Breast epithelium (tissue), 3 donors: ENCODE measurements around the gene CDH4.

Source experiments
- POLR2A ChIP-seq: fragments of 450-650 bp; IDR thresholded peaks from one replicate; pipeline ENCODE4 v1.6.1; 2016; ENCODE audit warnings: antibody characterized with exemption, mild to moderate bottlenecking, moderate library complexity
- POLR2AphosphoS5 ChIP-seq, 3 donors: sonication (generic); formaldehyde crosslinking; IDR thresholded peaks; one replicate each; pipeline ENCODE4 v1.6.1; 2017; ENCODE audit warnings: antibody characterized with exemption in 3 of 3
- TF ChIP-seq, protein P1 (sequence below), 3 donors: fragments of 450-650 bp; IDR thresholded peaks; one replicate each; pipeline ENCODE4 v1.5.1; 2016 to 2017; ENCODE audit warnings: antibody characterized with exemption in 3 of 3, mild to moderate bottlenecking in 3 of 3, moderate library complexity in 3 of 3

DNA sequence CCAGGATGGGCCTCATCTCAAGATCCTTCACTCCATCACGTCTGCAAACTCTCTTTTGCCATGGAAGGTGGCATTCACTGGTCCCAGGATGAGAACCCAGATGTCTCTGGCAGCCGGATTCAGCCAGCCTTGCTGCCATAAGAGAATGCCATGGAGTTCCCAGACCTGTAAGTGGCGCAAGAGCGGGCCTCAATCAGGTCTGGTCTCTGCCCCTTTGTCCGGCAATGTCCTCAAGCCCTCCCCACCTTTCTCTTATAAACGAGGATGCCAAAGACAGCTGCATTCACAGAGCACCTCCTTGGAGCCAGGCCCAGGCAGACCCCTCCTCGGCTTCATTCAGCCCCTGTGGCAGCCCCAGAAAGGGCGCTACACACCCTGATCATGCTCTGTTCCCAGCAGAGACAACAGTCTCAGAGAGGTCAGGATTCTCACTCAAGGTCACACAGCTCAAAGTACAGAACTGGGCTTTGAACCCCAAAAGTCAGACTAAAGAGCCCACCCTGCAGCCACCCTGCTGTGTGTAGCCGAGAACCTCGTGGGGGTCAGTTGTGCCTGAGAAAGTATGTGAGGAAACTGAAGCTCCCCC is 549.9 kb downstream of the CDH4 start:
- TF ChIP-seq, protein P1, sequence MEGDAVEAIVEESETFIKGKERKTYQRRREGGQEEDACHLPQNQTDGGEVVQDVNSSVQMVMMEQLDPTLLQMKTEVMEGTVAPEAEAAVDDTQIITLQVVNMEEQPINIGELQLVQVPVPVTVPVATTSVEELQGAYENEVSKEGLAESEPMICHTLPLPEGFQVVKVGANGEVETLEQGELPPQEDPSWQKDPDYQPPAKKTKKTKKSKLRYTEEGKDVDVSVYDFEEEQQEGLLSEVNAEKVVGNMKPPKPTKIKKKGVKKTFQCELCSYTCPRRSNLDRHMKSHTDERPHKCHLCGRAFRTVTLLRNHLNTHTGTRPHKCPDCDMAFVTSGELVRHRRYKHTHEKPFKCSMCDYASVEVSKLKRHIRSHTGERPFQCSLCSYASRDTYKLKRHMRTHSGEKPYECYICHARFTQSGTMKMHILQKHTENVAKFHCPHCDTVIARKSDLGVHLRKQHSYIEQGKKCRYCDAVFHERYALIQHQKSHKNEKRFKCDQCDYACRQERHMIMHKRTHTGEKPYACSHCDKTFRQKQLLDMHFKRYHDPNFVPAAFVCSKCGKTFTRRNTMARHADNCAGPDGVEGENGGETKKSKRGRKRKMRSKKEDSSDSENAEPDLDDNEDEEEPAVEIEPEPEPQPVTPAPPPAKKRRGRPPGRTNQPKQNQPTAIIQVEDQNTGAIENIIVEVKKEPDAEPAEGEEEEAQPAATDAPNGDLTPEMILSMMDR (IDR thresholded peaks at IDR 0.05), result no peak
- no peak for TF ChIP-seq POLR2A
- TF ChIP-seq POLR2AphosphoS5 (IDR thresholded peaks at IDR 0.05), result no peak
